Measurements from ENCODE around the gene RGP1.

DNA sequence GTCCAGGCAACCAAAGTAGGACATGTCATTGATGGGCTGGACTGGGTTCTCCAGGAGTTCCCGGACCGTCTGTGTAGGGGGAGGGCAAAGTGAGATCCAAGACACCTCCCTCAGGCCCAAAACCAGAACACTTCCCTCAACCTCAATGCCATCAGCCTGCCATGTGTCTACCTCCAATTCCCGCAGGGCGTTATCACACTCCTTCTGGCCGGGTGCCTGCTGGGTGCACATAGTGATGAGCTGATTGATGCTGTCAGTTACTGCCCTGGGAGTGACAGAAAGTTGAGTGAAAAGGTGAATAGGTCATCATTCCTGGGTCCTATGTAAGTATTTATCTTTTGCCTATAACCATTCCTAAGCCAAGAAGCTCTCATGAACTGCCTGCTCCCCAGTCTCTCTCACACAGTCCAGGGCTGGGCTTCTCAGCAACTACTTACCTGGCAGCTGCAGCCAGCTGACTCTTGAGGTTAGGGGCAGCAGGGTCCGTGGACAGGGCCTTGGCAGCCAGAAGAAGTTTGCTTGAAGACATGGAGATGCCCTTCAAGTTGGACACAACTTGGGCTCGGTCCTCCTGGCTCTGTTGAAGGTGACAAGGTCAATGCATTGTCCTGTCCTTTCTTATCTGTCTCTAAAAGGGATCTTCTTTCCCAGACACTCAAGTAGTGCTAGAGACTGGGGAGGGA, 38.1 kb upstream of the RGP1 start:
- TF ChIP-seq SUZ12 (IDR thresholded peaks at IDR 0.05; ENCODE audit: extremely low read depth, insufficient read depth, insufficient read length) (no peak), YY1 (IDR thresholded peaks at IDR 0.05; ENCODE audit: insufficient read depth, insufficient read length) (no peak), ZNF274 (IDR thresholded peaks at IDR 0.05; ENCODE audit: low read depth, low read length) (no peak)
